ENCODE results near the gene RFTN1.

RFTN1 gene

GRCh38 chr3:16374047-16374934 is 139.2 kb downstream of the RFTN1 start:
- DNase-seq, result peak; percentile 27

- DNase-seq, result no peak
Measured at GRCh38 chr3:16373341-16373946, 140.1 kb downstream of the RFTN1 start.

GRCh38 chr3:16372362-16373292 is 140.9 kb downstream of the RFTN1 start:
- no peak for DNase-seq

GRCh38 chr3:16370872-16371740 is 142.4 kb downstream of the RFTN1 start:
- no peak for DNase-seq

- no peak for DNase-seq
Measured at GRCh38 chr3:16370503-16370871, 143.0 kb downstream of the RFTN1 start.

- no peak for DNase-seq
Measured at GRCh38 chr3:16369885-16370284, 143.6 kb downstream of the RFTN1 start.

GRCh38 chr3:16369276-16369675 is 144.2 kb downstream of the RFTN1 start:
- DNase-seq, result no peak

GRCh38 chr3:16366581-16366980 is 146.9 kb downstream of the RFTN1 start:
- no peak for DNase-seq

GRCh38 chr3:16365491-16366128 is 147.9 kb downstream of the RFTN1 start:
- no peak for DNase-seq

GRCh38 chr3:16364963-16365362 is 148.5 kb downstream of the RFTN1 start:
- no peak for DNase-seq

- DNase-seq, result no peak
Measured at GRCh38 chr3:16364323-16364722, 149.2 kb downstream of the RFTN1 start.

GRCh38 chr3:16363636-16364035 is 149.9 kb downstream of the RFTN1 start:
- no peak for DNase-seq

- DNase-seq, result no peak
Measured at GRCh38 chr3:16362770-16363169, 150.7 kb downstream of the RFTN1 start.

- DNase-seq, result no peak
Measured at GRCh38 chr3:16361087-16361486, 152.4 kb downstream of the RFTN1 start.

GRCh38 chr3:16359331-16359730 is 154.2 kb downstream of the RFTN1 start:
- DNase-seq, result no peak

GRCh38 chr3:16358336-16358735 is 155.2 kb downstream of the RFTN1 start:
- DNase-seq, result no peak

GRCh38 chr3:16357186-16358121 is 156.0 kb downstream of the RFTN1 start:
- no peak for DNase-seq

GRCh38 chr3:16355828-16356227 is 157.7 kb downstream of the RFTN1 start:
- no peak for DNase-seq

- DNase-seq, result no peak
Measured at GRCh38 chr3:16354291-16354690, 159.2 kb downstream of the RFTN1 start.

GRCh38 chr3:16352428-16352827 is 161.1 kb downstream of the RFTN1 start:
- DNase-seq, result no peak
